ENCODE measurements around the gene LCMT2. TPM values are rescaled to one million over a fixed set of nuclear protein-coding genes. Genes with fewer than 3 reads are reported as not detected.

LCMT2 gene
- total RNA-seq, 2 donors from 2014 or later: 4.4 to 8.6 TPM

- no peaks in the 10 kb centered on the region for H3K36me3 ChIP-seq
- no peak for TF ChIP-seq CTCF (IDR thresholded peaks at IDR 0.05)
- no peaks in the 10 kb centered on the region for H3K4me1 ChIP-seq
- H3K27ac ChIP-seq: no peak overlapping the region
- no peaks in the 10 kb centered on the region for H3K9me3 ChIP-seq
- H3K27me3 ChIP-seq: no peaks in the 10 kb centered on the region
- no peak overlapping the region for H3K4me3 ChIP-seq
- no peak for DNase-seq (ENCODE audit: low spot score)
Measured at GRCh38 chr15:43281926-43282602, 48.3 kb downstream of the LCMT2 start.

- TF ChIP-seq CTCF (IDR thresholded peaks at IDR 0.05): no peak
- Histone ChIP-seq H3K4me1 (no peaks in the 10 kb centered on the region), H3K27me3 (no peaks in the 10 kb centered on the region), H3K27ac (no peak overlapping the region), H3K36me3 (no peaks in the 10 kb centered on the region), H3K9me3 (no peaks in the 10 kb centered on the region), H3K4me3 (no peak overlapping the region)
- no peak for DNase-seq (ENCODE audit: low spot score)
Measured at GRCh38 chr15:43280996-43281395, 49.4 kb downstream of the LCMT2 start.

GRCh38 chr15:43279496-43279895, 50.9 kb downstream of the LCMT2 start:
- TF ChIP-seq CTCF (IDR thresholded peaks at IDR 0.05): no peak
- no peak overlapping the region for H3K4me3 ChIP-seq
- no peaks in the 10 kb centered on the region for H3K9me3 ChIP-seq
- H3K4me1 ChIP-seq: no peaks in the 10 kb centered on the region
- H3K27me3 ChIP-seq: no peaks in the 10 kb centered on the region
- no peak for DNase-seq (ENCODE audit: low spot score)
- no peak overlapping the region for H3K27ac ChIP-seq
- H3K36me3 ChIP-seq: no peaks in the 10 kb centered on the region

GRCh38 chr15:43278869-43279268, 51.5 kb downstream of the LCMT2 start:
- no peaks in the 10 kb centered on the region for H3K27me3 ChIP-seq
- H3K4me1 ChIP-seq: no peaks in the 10 kb centered on the region

GRCh38 chr15:43277901-43278300, 52.5 kb downstream of the LCMT2 start:
- TF ChIP-seq CTCF (IDR thresholded peaks at IDR 0.05): no peak
- Histone ChIP-seq H3K36me3 (no peaks in the 10 kb centered on the region), H3K9me3 (no peaks in the 10 kb centered on the region), H3K4me1 (peaks cover 0 to 7% of the 10 kb centered on the region in 2 donors), H3K27ac (no peak overlapping the region), H3K4me3 (no peak overlapping the region), H3K27me3 (no peaks in the 10 kb centered on the region)
- no peak for DNase-seq (ENCODE audit: low spot score)

More at GRCh38 chr15:43278869-43279268, 51.5 kb downstream of the LCMT2 start:
- no peak overlapping the region for H3K4me3 ChIP-seq
- TF ChIP-seq CTCF (IDR thresholded peaks at IDR 0.05): no peak
- no peak overlapping the region for H3K27ac ChIP-seq
- no peak for DNase-seq (ENCODE audit: low spot score)
- no peaks in the 10 kb centered on the region for H3K9me3 ChIP-seq
- H3K36me3 ChIP-seq: no peaks in the 10 kb centered on the region

All from right atrium auricular region (tissue), 2 donors.